ENCODE measurements around the gene AP4E1. TPM values are rescaled to one million over a fixed set of nuclear protein-coding genes. Genes with fewer than 3 reads are reported as not detected.

Gene AP4E1
- total and polyA plus RNA-seq, 3 donors from 2014 or later, result 8.1 to 11.8 (median 11.3) TPM

- Histone ChIP-seq H3K4me3 (peak overlapping the region; percentile 7 to 46), H3K27me3 (no peaks in the 10 kb centered on the region), H3K36me3 (ENCODE audit: low read depth, missing control alignments) (no peaks in the 10 kb centered on the region), H3K9me3 (no peaks in the 10 kb centered on the region), H3K27ac (no peak overlapping the region), H3K4me1 (peaks cover 3% of the 10 kb centered on the region)
- TF ChIP-seq CTCF (IDR thresholded peaks at IDR 0.05) (no peak), POLR2A (IDR thresholded peaks at IDR 0.05) (no peak)
- DNase-seq, result no peak
- intact Hi-C loops (cut with DNase I; ENCODE audit: low total_unique reads), result no loop called here
- WGBS, 2 donors, result 56 to 60% methylated on average over 19 of the region's 19 CpGs
These were observed 32.1 kb upstream of the AP4E1 start for GRCh38 chr15:50876260-50876988.

- Histone ChIP-seq H3K27me3 (no peaks in the 10 kb centered on the region), H3K9me3 (no peaks in the 10 kb centered on the region), H3K27ac (no peak overlapping the region), H3K4me1 (peaks cover 3% of the 10 kb centered on the region), H3K36me3 (ENCODE audit: low read depth, missing control alignments) (no peaks in the 10 kb centered on the region), H3K4me3 (peak overlapping the region; percentile 7 to 46)
- DNase-seq, result peak; percentile 86
- TF ChIP-seq CTCF (IDR thresholded peaks at IDR 0.05), result peak; percentile 83 to 96 (median 90)
- TF ChIP-seq POLR2A (IDR thresholded peaks at IDR 0.05), result no peak
- 0% methylated on average over 8 of the region's 8 CpGs for WGBS, 2 donors
- intact Hi-C loops (cut with DNase I; ENCODE audit: low total_unique reads), result no loop called here
These were observed 31.5 kb upstream of the AP4E1 start for GRCh38 chr15:50876989-50877360.

GRCh38 chr15:50879016-50879617, 29.4 kb upstream of the AP4E1 start:
- H3K4me1 ChIP-seq, result peaks cover 3% of the 10 kb centered on the region
- H3K9me3 ChIP-seq, result no peaks in the 10 kb centered on the region
- 69 to 86% methylated on average over 4 of the region's 4 CpGs for WGBS, 2 donors
- H3K27ac ChIP-seq, result no peak overlapping the region
- H3K27me3 ChIP-seq, result no peaks in the 10 kb centered on the region
- H3K36me3 ChIP-seq (ENCODE audit: low read depth, missing control alignments), result no peaks in the 10 kb centered on the region
- no peak for TF ChIP-seq CTCF (IDR thresholded peaks at IDR 0.05)
- TF ChIP-seq POLR2A (IDR thresholded peaks at IDR 0.05), result no peak
- intact Hi-C loops (cut with DNase I; ENCODE audit: low total_unique reads), result no loop called here
- no peak overlapping the region for H3K4me3 ChIP-seq
- DNase-seq, result no peak

GRCh38 chr15:50880206-50880605, 28.3 kb upstream of the AP4E1 start:
- no peak for DNase-seq
- WGBS, 2 donors, result 97 to 100% methylated on average over 2 of the region's 2 CpGs
- Histone ChIP-seq H3K4me3 (no peak overlapping the region), H3K9me3 (no peaks in the 10 kb centered on the region), H3K27ac (no peak overlapping the region), H3K4me1 (peaks cover 8% of the 10 kb centered on the region), H3K27me3 (no peaks in the 10 kb centered on the region), H3K36me3 (ENCODE audit: low read depth, missing control alignments) (no peaks in the 10 kb centered on the region)
- TF ChIP-seq CTCF (IDR thresholded peaks at IDR 0.05) (no peak), POLR2A (IDR thresholded peaks at IDR 0.05) (no peak)
- intact Hi-C loops (cut with DNase I; ENCODE audit: low total_unique reads), result no loop called here
